Panc1 (cell line): ENCODE results near the gene CITED4. TPM values are rescaled to one million over a fixed set of nuclear protein-coding genes. Genes with fewer than 3 reads are reported as not detected.

Experiments
- ATAC-seq: fragments of 200-7000 bp; cut with Tn5 transposase; 2 replicates; pipeline ENCODE4 v1.9.1; 2020; ENCODE audit warnings: mild to moderate bottlenecking, moderate library complexity
- BruUV-seq: library from RNA; stranded (reverse); fragments of 400-500 nt; replicated peaks from 2 replicates; lab custom pipeline; 2021; lab: Mats Ljungman, UMichigan
- CTCF ChIA-PET: fragments of 300-600 bp; sonication (Branson Sonifier 250); formaldehyde crosslinking; loops from one replicate; lab custom pipeline; 2022; ENCODE audit warnings: antibody characterized with exemption; lab: Charles Lee
- POLR2A ChIA-PET: fragments of 300-600 bp; sonication (Branson Sonifier 250); formaldehyde crosslinking; loops from one replicate; lab custom pipeline; 2022; ENCODE audit warnings: antibody characterized with exemption; lab: Charles Lee
- DNase-seq: peaks from one replicate; pipeline ENCODE4 v3.0.0-alpha.2; 2010; ENCODE audit warnings: low read depth, low spot score
- H3K27ac ChIP-seq: 2 replicates; pipeline ENCODE4 v1.5.1; 2011; ENCODE audit warnings: mild to moderate bottlenecking, low read length, inconsistent platforms
- H3K27me3 ChIP-seq: fragments of 200-500 bp; sonication (Bioruptor generic); 2 replicates; pipeline ENCODE4 v1.6.0; 2014; ENCODE audit warnings: low read length, inconsistent platforms; ENCODE audit not compliant: control insufficient read depth, insufficient read depth
- H3K36me3 ChIP-seq: fragments of 200-500 bp; sonication (Bioruptor generic); 2 replicates; pipeline ENCODE4 v1.5.1; 2014; ENCODE audit warnings: inconsistent platforms, mild to moderate bottlenecking, low read length, moderate library complexity; ENCODE audit not compliant: control insufficient read depth, insufficient read depth
- H3K4me1 ChIP-seq: 2 replicates; pipeline ENCODE4 v1.5.1; 2011; ENCODE audit warnings: inconsistent platforms, mild to moderate bottlenecking, low read length, moderate library complexity; ENCODE audit not compliant: control insufficient read depth, insufficient read depth
- H3K4me3 ChIP-seq, 2 experiments: 2 replicates each; pipeline ENCODE4 v1.5.1; 2011 to 2012; ENCODE audit warnings: low read depth in 2 of 2, low read length in 2 of 2, mild to moderate bottlenecking in 2 of 2, inconsistent platforms in 1 of 2, moderate library complexity in 1 of 2
- H3K9me3 ChIP-seq: fragments of 200-500 bp; sonication (Bioruptor generic); 2 replicates; pipeline ENCODE4 v1.5.1; 2014; ENCODE audit warnings: low read depth, mild to moderate bottlenecking, inconsistent platforms, low read length, moderate library complexity; ENCODE audit not compliant: control insufficient read depth, insufficient read depth
- POLR2AphosphoS5 ChIP-seq: IDR thresholded peaks from 2 replicates; pipeline ENCODE4 v1.6.1; 2012; ENCODE audit warnings: mild to moderate bottlenecking, low read depth, low read length, moderate library complexity
- REST ChIP-seq, 2 experiments: IDR thresholded peaks; 2 replicates each; pipeline ENCODE4 v1.6.1; 2011 to 2012; ENCODE audit warnings: low read depth in 2 of 2, control low read depth in 1 of 2, low read length in 1 of 2, mild to moderate bottlenecking in 1 of 2, moderate library complexity in 1 of 2; ENCODE audit not compliant: insufficient read depth in 1 of 2
- SIN3A ChIP-seq: IDR thresholded peaks from 2 replicates; pipeline ENCODE4 v1.6.1; 2012; ENCODE audit warnings: low read depth, mild to moderate bottlenecking, low read length, moderate library complexity, borderline replicate concordance; ENCODE audit not compliant: insufficient read depth
- TCF7L2 ChIP-seq: IDR thresholded peaks from 2 replicates; pipeline ENCODE4 v1.6.1; 2011; ENCODE audit warnings: mild to moderate bottlenecking, low read depth, low read length, inconsistent platforms
- in situ Hi-C: cut with HindIII; loops from 2 replicates; pipeline ENCODE4 v1.10.0; 2016; ENCODE audit warnings: low sequenced_read_pairs, low pct_unique_long_range_greater_than_20kb
- intact Hi-C: fragments of 100-400 bp; cut with micrococcal nuclease; formaldehyde crosslinking; loops from one replicate; pipeline ENCODE4 v1.10.0; 2022; ENCODE audit not compliant: unreplicated experiment
- total RNA-seq: library from RNA; stranded (reverse); gene quantifications from one replicate; pipeline ENCODE4 v1.2.1, GENCODE V29; 2021; ENCODE audit not compliant: unreplicated experiment
- TF ChIP-seq, protein P1 (sequence below): fragments of 450-650 bp; IDR thresholded peaks from 2 replicates; pipeline ENCODE4 v1.5.1; 2017; ENCODE audit warnings: mild to moderate bottlenecking

Gene CITED4
- total RNA-seq, 1 experiment from 2014 or later, result 145 TPM

DNA sequence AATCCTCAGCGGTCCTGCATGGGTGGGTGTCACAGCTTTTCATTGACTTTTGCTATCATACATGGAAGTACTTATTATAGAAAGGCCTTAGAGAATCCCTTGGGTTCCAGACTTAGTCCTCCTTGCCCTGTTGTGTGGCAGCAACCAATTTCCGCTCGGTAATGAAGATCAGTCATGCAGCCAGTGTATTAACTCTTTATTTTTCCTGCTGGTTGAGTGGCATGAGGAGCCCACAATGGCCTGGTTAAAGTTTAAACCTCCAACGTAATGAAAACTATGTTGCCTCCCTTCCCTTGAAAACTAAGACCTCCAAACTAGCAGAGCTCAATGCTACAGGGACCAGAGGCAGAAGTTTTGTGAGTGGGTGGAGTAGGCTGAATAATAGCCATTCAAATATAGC lies 20.0 kb downstream of the CITED4 start:
- intact Hi-C loops, result no loop called here

GRCh38 chr1:40841602-40842001 lies 20.6 kb downstream of the CITED4 start:
- intact Hi-C loops (no loop called here), in situ Hi-C loops (no loop called here)
- CTCF ChIA-PET, result interaction anchor here (0.6 kb wide), 1 partner anchor 84 kb away, joined by 3 read pairs; no protein-coding TSS in a partner anchor
- Histone ChIP-seq H3K27ac (no peak overlapping the region), H3K4me1 (no peaks in the 10 kb centered on the region), H3K4me3 (no peak overlapping the region), H3K27me3 (no peaks in the 10 kb centered on the region), H3K36me3 (no peaks in the 10 kb centered on the region), H3K9me3 (no peaks in the 10 kb centered on the region)
- DNase-seq, result no peak
- TF ChIP-seq SIN3A, result no peak
- TF ChIP-seq, protein P1, sequence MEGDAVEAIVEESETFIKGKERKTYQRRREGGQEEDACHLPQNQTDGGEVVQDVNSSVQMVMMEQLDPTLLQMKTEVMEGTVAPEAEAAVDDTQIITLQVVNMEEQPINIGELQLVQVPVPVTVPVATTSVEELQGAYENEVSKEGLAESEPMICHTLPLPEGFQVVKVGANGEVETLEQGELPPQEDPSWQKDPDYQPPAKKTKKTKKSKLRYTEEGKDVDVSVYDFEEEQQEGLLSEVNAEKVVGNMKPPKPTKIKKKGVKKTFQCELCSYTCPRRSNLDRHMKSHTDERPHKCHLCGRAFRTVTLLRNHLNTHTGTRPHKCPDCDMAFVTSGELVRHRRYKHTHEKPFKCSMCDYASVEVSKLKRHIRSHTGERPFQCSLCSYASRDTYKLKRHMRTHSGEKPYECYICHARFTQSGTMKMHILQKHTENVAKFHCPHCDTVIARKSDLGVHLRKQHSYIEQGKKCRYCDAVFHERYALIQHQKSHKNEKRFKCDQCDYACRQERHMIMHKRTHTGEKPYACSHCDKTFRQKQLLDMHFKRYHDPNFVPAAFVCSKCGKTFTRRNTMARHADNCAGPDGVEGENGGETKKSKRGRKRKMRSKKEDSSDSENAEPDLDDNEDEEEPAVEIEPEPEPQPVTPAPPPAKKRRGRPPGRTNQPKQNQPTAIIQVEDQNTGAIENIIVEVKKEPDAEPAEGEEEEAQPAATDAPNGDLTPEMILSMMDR, result no peak
- no peak for TF ChIP-seq REST (IDR thresholded peaks at IDR 0.05; ENCODE audit: insufficient read depth in 1 of 2, low read depth in 2 of 2, low read length in 1 of 2)
- TF ChIP-seq TCF7L2, result no peak
- no peak for TF ChIP-seq POLR2AphosphoS5
- POLR2A ChIA-PET, result no interaction called here
- ATAC-seq, result no peak
- no TSS peak for BruUV-seq

More for the DNA sequence above, 20.0 kb downstream of the CITED4 start:
- DNase-seq (no peak), ATAC-seq (no peak)
- in situ Hi-C loops, result no loop called here
- Histone ChIP-seq H3K27ac (no peak overlapping the region), H3K4me3 (no peak overlapping the region), H3K4me1 (no peaks in the 10 kb centered on the region), H3K27me3 (no peaks in the 10 kb centered on the region), H3K9me3 (no peaks in the 10 kb centered on the region), H3K36me3 (no peaks in the 10 kb centered on the region)
- POLR2A ChIA-PET, result no interaction called here
- BruUV-seq, result no TSS peak
- CTCF ChIA-PET, result no interaction called here
- TF ChIP-seq POLR2AphosphoS5, result no peak
- TF ChIP-seq SIN3A, result no peak
- TF ChIP-seq REST (IDR thresholded peaks at IDR 0.05; ENCODE audit: insufficient read depth in 1 of 2, low read depth in 2 of 2, low read length in 1 of 2), result no peak
- TF ChIP-seq, protein P1, result no peak
- TF ChIP-seq TCF7L2, result no peak
